WTC11 (cell line): ENCODE results near the gene TP53BP1. TPM values are rescaled to one million over a fixed set of nuclear protein-coding genes. Genes with fewer than 3 reads are reported as not detected.

Experiments used
- ATAC-seq: fragments of 200-7000 bp; cut with Tn5 transposase; 2 replicates; pipeline ENCODE4 v1.10.0; 2021; ENCODE audit warnings: mild to moderate bottlenecking, moderate library complexity
- CTCF ChIA-PET: fragments of 300-600 bp; sonication (Branson Sonifier 250); formaldehyde crosslinking; loops from one replicate; lab custom pipeline; 2021; ENCODE audit warnings: antibody characterized with exemption; lab: Charles Lee
- POLR2A ChIA-PET: fragments of 350-600 bp; sonication (Branson Sonifier 250); formaldehyde crosslinking; loops from one replicate; lab custom pipeline; 2021; ENCODE audit warnings: antibody characterized with exemption; lab: Charles Lee
- DNase-seq: peaks from one replicate; pipeline ENCODE4 v3.0.0; 2021; ENCODE audit warnings: low spot score
- H3K27ac Mint-ChIP-seq: 2 replicates; pipeline ENCODE4 v1.8.0; 2021; ENCODE audit warnings: mixed read lengths
- H3K27me3 Mint-ChIP-seq: 2 replicates; pipeline ENCODE4 v1.8.0; 2021; ENCODE audit warnings: low read depth, mild to moderate bottlenecking, moderate library complexity, mixed read lengths
- H3K36me3 Mint-ChIP-seq: 2 replicates; pipeline ENCODE4 v1.8.0; 2021; ENCODE audit warnings: mixed read lengths
- H3K4me1 Mint-ChIP-seq: 2 replicates; pipeline ENCODE4 v1.8.0; 2022; ENCODE audit warnings: mixed read lengths
- H3K4me3 Mint-ChIP-seq: 2 replicates; pipeline ENCODE4 v1.8.0; 2021; ENCODE audit warnings: mild to moderate bottlenecking, moderate library complexity, mixed read lengths
- H3K9me3 Mint-ChIP-seq: 2 replicates; pipeline ENCODE4 v1.8.0; 2021; ENCODE audit warnings: mixed read lengths
- CBFB ChIP-seq: sonication (generic); formaldehyde crosslinking; IDR thresholded peaks from 2 replicates; pipeline ENCODE4 v1.8.1; 2022; ENCODE audit warnings: mild to moderate bottlenecking, low read depth, missing genetic modification reagents
- CREB1 ChIP-seq: sonication (generic); formaldehyde crosslinking; IDR thresholded peaks from 2 replicates; pipeline ENCODE4 v1.8.0; 2023; ENCODE audit warnings: mild to moderate bottlenecking, missing genetic modification reagents
- E2F4 ChIP-seq: sonication (generic); formaldehyde crosslinking; IDR thresholded peaks from 2 replicates; pipeline ENCODE4 v1.8.1; 2022; ENCODE audit warnings: low read depth, mild to moderate bottlenecking, moderate library complexity, missing genetic modification reagents, borderline replicate concordance
- ESRRA ChIP-seq: sonication (generic); formaldehyde crosslinking; IDR thresholded peaks from 2 replicates; pipeline ENCODE4 v1.8.1; 2022; ENCODE audit warnings: mild to moderate bottlenecking, missing genetic modification reagents, borderline replicate concordance
- FOXP1 ChIP-seq: sonication (generic); formaldehyde crosslinking; IDR thresholded peaks from 2 replicates; pipeline ENCODE4 v1.8.0; 2022; ENCODE audit warnings: missing genetic modification reagents, mild to moderate bottlenecking, moderate library complexity, borderline replicate concordance
- MAX ChIP-seq: sonication (generic); formaldehyde crosslinking; IDR thresholded peaks from 2 replicates; pipeline ENCODE4 v1.8.0; 2022; ENCODE audit warnings: mild to moderate bottlenecking, missing genetic modification reagents
- MYBL2 ChIP-seq: sonication (generic); formaldehyde crosslinking; IDR thresholded peaks from 2 replicates; pipeline ENCODE4 v1.8.1; 2023; ENCODE audit warnings: mild to moderate bottlenecking, moderate library complexity, missing genetic modification reagents
- OVOL2 ChIP-seq: fragments of 250-450 bp; sonication (Bioruptor Pico); IDR thresholded peaks from 2 replicates; pipeline ENCODE4 v1.9.0; 2021; ENCODE audit warnings: mild to moderate bottlenecking, borderline replicate concordance
- SOX15 ChIP-seq: fragments of 250-450 bp; sonication (Bioruptor Pico); IDR thresholded peaks from 2 replicates; pipeline ENCODE4 v1.9.0; 2021; ENCODE audit warnings: mild to moderate bottlenecking
- SP1 ChIP-seq: sonication (generic); formaldehyde crosslinking; conservative IDR thresholded peaks from 2 replicates; pipeline ENCODE4 v1.8.1; 2022; ENCODE audit warnings: missing genetic modification reagents
- TCF7 ChIP-seq: sonication (generic); formaldehyde crosslinking; IDR thresholded peaks from 2 replicates; pipeline ENCODE4 v1.8.0; 2022; ENCODE audit warnings: mild to moderate bottlenecking, low read depth, missing genetic modification reagents, moderate library complexity
- USF2 ChIP-seq: sonication (generic); formaldehyde crosslinking; IDR thresholded peaks from 2 replicates; pipeline ENCODE4 v1.8.1; 2023; ENCODE audit warnings: mild to moderate bottlenecking, missing genetic modification reagents, moderate library complexity
- ZMAT4 ChIP-seq: fragments of 250-450 bp; sonication (Bioruptor Pico); IDR thresholded peaks from 2 replicates; pipeline ENCODE4 v1.9.0; 2021; ENCODE audit warnings: mild to moderate bottlenecking
- ZNF121 ChIP-seq: sonication (generic); formaldehyde crosslinking; IDR thresholded peaks from 2 replicates; pipeline ENCODE4 v1.8.0; 2023; ENCODE audit warnings: missing genetic modification reagents
- ZNF219 ChIP-seq: sonication (generic); formaldehyde crosslinking; IDR thresholded peaks from 2 replicates; pipeline ENCODE4 v1.8.0; 2023; ENCODE audit warnings: missing genetic modification reagents, mild to moderate bottlenecking, borderline replicate concordance
- ZNF263 ChIP-seq: sonication (generic); formaldehyde crosslinking; IDR thresholded peaks from 2 replicates; pipeline ENCODE4 v1.8.1; 2022; ENCODE audit warnings: low read depth, mild to moderate bottlenecking, moderate library complexity, missing genetic modification reagents
- ZNF423 ChIP-seq: fragments of 250-450 bp; sonication (Bioruptor Pico); IDR thresholded peaks from 2 replicates; pipeline ENCODE4 v2.1.2; 2022; ENCODE audit warnings: mild to moderate bottlenecking, moderate library complexity
- ZNF425 ChIP-seq: fragments of 250-450 bp; sonication (Bioruptor Pico); conservative IDR thresholded peaks from 2 replicates; pipeline ENCODE4 v1.9.0; 2021; ENCODE audit warnings: mild to moderate bottlenecking
- total RNA-seq: library from RNA; stranded (reverse); gene quantifications from 3 replicates; pipeline ENCODE4 v1.2.3, GENCODE V29; 2021
- TF ChIP-seq, protein P1 (sequence below): sonication (generic); formaldehyde crosslinking; IDR thresholded peaks from 2 replicates; pipeline ENCODE4 v1.8.1; 2023; ENCODE audit warnings: mild to moderate bottlenecking, moderate library complexity, missing genetic modification reagents
- TF ChIP-seq, protein P2 (sequence below): sonication (generic); formaldehyde crosslinking; IDR thresholded peaks from 2 replicates; pipeline ENCODE4 v1.8.0; 2023; ENCODE audit warnings: missing genetic modification reagents

The TP53BP1 gene
- total RNA-seq, 1 experiment from 2014 or later, result 67.1 TPM

GRCh38 chr15:43498990-43499389, 6.0 kb upstream of the TP53BP1 start:
- DNase-seq (no peak), ATAC-seq (no peak)
- CTCF ChIA-PET, result interaction anchor here (1.4 kb wide), 1 partner anchor 15 kb away, joined by 6 read pairs; no protein-coding TSS in a partner anchor
- Mint-ChIP-seq H3K36me3 (no peaks in the 10 kb centered on the region), H3K4me1 (peaks cover 4% of the 10 kb centered on the region; the same call in 1 of the 2 replicates), H3K27ac (no peak overlapping the region), H3K27me3 (no peaks in the 10 kb centered on the region; the same call in 1 of the 2 replicates), H3K9me3 (no peaks in the 10 kb centered on the region), H3K4me3 (no peak overlapping the region)
- POLR2A ChIA-PET, result no interaction called here
- TF ChIP-seq ZNF219 (CRISPR knock-in tag), result no peak
- no peak for TF ChIP-seq OVOL2
- TF ChIP-seq ZNF263, result no peak
- TF ChIP-seq, protein P1, sequence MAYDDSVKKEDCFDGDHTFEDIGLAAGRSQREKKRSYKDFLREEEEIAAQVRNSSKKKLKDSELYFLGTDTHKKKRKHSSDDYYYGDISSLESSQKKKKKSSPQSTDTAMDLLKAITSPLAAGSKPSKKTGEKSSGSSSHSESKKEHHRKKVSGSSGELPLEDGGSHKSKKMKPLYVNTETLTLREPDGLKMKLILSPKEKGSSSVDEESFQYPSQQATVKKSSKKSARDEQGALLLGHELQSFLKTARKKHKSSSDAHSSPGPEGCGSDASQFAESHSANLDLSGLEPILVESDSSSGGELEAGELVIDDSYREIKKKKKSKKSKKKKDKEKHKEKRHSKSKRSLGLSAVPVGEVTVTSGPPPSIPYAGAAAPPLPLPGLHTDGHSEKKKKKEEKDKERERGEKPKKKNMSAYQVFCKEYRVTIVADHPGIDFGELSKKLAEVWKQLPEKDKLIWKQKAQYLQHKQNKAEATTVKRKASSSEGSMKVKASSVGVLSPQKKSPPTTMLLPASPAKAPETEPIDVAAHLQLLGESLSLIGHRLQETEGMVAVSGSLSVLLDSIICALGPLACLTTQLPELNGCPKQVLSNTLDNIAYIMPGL (CRISPR knock-in tag), result no peak
- TF ChIP-seq SP1 (CRISPR knock-in tag), result no peak
- TF ChIP-seq TCF7, result no peak
- no peak for TF ChIP-seq CREB1
- no peak for TF ChIP-seq MYBL2
- no peak for TF ChIP-seq USF2 (CRISPR knock-in tag)
- TF ChIP-seq ZNF423, result no peak
- no peak for TF ChIP-seq ZNF121 (CRISPR knock-in tag)
- TF ChIP-seq CBFB (CRISPR knock-in tag), result no peak
- no peak for TF ChIP-seq FOXP1 (CRISPR knock-in tag)
- TF ChIP-seq ESRRA, result no peak
- TF ChIP-seq E2F4 (CRISPR knock-in tag), result no peak
- TF ChIP-seq, protein P2, sequence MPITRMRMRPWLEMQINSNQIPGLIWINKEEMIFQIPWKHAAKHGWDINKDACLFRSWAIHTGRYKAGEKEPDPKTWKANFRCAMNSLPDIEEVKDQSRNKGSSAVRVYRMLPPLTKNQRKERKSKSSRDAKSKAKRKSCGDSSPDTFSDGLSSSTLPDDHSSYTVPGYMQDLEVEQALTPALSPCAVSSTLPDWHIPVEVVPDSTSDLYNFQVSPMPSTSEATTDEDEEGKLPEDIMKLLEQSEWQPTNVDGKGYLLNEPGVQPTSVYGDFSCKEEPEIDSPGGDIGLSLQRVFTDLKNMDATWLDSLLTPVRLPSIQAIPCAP (CRISPR knock-in tag), result no peak
- no peak for TF ChIP-seq MAX (CRISPR knock-in tag)
- no peak for TF ChIP-seq ZNF425 (CRISPR knock-in tag)
- TF ChIP-seq ZMAT4 (CRISPR knock-in tag), result no peak
- TF ChIP-seq SOX15 (CRISPR knock-in tag), result no peak
